Measurements from ENCODE around the gene MYCBPAP.
A peak's percentile ranks its signal among the peaks of the same experiment; 100 is the strongest.

Gene MYCBPAP

DNA sequence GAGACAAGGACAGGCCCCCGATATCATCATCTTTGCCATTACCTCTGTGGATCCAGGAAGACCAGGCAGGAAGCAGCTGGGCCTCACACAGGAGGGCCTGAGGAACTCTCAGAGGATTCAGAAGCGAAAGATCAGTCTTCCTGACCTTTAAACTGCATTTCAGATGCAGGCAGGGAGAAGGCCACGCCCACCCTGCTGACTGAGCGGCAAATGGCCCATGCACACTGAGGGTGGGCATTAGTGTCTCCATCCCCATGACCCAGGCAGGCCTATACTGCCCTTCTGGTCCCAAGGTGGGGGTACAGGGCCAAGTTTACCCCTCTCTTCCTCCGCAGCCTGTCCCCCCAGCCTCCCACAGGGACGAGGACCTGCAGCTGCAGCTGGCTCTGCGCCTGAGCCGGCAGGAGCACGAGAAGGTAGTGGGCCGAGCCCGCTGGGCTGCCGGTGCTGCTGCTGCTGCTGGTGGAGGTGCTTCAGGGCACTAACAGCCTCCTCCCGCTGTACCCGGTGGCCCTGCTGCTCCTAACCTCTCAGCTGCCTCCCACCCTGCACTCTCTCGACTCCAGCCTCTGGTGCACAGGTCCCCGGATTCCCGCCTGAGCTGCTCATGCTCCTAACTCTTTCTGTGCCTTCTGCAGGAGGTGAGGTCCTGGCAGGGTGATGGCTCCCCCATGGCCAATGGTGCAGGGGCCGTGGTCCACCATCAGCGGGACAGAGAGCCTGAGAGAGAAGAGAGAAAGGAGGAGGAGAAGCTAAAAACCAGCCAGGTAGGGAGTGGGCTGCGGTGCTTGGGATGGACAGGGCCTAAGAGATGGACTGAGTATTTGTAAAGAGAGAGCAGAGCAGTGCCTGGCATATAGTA lies 30.5 kb downstream of the MYCBPAP start:
- DNase-seq (ENCODE audit: low spot score), result no peak

DNA sequence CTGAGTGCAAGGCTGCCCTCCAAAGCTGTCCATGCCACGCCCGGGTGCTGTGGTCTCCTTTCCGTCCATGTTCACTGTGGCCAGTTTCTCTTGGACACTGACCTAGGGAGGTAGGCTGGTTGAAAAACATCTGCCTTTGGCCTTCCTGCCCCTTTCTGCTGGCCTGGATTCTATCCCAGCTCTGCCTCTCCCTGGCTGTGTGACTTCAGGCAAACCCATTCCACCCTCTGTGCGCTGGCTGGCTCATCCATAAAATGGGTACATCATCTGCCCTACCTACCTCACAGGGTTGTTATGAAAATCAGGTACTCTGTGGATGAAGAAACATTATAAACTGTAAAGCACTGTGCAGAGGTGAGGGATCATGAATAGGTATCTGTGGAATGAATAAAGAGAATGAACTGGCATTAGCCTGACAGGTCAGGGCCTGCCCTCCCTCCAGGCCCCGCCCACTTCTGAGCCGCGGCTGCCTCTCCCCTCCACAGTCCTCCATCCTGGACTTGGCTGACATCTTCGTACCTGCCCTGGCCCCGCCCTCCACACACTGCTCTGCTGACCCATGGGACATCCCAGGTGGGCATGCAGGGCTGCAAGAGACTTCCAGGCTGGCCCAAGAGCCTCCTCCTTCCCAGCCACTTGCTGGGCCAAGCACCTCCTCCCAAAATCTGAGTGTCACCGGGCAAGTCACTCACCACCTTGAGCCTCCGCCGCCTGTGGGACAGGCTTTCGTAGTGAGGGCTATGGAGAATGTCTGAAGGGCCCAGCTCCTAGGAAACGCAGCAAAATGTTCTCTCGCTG lies 31.7 kb downstream of the MYCBPAP start:
- no peak for DNase-seq (ENCODE audit: low spot score)

DNA sequence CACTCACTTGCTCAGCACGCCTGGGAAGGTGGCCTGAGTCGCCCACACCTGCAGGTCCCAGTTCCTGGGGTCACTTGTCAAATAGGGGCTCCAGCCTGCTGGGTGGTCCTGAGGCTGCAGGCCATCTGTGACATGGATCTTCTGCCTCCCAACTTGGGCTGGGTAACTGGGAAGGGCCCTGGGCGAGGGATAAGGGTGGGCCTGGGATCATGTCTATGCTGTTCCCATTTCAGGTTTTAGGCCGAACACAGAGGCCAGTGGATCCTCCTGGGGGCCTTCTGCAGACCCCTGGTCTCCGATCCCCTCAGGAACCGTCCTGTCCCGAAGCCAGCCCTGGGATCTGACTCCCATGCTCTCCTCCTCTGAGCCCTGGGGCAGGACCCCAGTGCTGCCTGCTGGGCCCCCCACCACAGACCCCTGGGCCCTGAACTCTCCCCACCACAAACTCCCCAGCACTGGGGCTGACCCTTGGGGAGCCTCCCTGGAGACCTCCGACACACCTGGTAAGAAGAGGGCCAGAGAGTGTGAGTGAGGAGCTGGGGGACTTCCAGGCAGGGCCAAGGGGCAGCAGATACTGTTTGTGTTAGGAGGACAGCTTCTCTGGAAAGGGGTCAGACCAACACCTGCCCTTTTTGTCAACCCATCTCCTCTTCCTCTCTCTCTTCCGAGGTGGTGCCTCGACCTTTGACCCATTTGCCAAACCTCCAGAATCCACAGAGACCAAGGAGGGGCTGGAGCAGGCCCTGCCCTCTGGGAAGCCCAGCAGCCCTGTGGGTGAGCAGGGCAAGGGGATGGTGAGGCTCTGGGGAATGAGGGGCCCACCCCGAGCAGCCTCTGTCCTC lies 32.5 kb downstream of the MYCBPAP start:
- DNase-seq (ENCODE audit: low spot score), result no peak

DNA sequence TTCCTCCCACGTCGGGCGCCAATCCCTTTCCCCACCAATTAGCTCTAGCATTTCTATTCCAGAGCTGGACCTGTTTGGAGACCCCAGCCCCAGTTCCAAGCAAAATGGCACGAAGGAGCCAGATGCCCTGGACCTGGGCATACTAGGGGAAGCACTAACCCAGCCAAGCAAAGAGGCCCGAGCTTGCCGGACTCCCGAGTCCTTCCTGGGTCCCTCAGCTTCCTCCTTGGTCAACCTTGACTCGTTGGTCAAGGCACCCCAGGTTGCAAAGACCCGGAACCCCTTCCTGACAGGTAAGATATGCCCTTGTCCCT lies 33.1 kb downstream of the MYCBPAP start:
- DNase-seq (ENCODE audit: low spot score), result no peak

DNA sequence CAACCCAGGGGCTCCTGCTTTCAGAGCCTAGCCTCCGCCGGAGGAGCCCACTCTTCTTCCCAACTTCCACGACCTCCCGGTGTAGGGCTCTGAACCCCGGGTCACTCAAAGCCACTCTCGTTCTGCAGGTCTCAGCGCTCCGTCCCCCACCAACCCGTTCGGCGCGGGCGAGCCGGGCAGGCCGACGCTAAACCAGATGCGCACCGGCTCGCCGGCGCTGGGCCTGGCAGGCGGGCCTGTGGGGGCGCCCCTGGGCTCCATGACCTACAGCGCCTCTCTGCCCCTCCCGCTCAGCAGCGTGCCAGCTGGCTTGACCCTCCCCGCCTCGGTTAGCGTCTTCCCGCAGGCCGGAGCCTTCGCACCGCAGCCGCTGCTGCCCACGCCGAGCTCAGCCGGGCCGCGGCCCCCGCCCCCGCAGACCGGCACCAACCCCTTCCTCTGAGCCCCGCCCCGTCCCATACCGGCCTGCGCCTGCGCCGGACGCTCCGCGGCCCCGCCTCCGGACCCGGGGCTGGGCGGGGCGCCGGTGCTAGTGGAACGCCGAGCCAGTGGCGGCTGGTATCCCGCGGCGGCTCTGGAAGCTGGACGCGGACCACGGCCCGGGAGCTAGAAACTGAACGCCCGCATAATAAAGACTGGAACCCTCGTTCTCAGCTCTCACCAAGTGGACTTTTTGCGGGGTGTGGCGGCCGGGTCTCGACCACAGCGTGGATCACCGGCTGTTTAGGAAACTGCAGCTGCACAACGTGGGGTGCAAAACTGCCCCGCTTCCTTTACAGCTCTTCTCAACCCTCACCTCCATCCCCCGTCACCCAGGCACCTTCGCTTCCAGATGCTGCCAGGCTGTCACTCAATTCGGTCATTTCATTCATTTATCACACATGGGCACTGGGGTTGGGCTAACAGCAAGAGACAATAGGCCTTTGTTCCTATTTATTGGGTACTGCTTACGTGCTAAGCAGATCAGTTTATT lies 33.8 kb downstream of the MYCBPAP start:
- peak; percentile 98 for DNase-seq (ENCODE audit: low spot score)

DNA sequence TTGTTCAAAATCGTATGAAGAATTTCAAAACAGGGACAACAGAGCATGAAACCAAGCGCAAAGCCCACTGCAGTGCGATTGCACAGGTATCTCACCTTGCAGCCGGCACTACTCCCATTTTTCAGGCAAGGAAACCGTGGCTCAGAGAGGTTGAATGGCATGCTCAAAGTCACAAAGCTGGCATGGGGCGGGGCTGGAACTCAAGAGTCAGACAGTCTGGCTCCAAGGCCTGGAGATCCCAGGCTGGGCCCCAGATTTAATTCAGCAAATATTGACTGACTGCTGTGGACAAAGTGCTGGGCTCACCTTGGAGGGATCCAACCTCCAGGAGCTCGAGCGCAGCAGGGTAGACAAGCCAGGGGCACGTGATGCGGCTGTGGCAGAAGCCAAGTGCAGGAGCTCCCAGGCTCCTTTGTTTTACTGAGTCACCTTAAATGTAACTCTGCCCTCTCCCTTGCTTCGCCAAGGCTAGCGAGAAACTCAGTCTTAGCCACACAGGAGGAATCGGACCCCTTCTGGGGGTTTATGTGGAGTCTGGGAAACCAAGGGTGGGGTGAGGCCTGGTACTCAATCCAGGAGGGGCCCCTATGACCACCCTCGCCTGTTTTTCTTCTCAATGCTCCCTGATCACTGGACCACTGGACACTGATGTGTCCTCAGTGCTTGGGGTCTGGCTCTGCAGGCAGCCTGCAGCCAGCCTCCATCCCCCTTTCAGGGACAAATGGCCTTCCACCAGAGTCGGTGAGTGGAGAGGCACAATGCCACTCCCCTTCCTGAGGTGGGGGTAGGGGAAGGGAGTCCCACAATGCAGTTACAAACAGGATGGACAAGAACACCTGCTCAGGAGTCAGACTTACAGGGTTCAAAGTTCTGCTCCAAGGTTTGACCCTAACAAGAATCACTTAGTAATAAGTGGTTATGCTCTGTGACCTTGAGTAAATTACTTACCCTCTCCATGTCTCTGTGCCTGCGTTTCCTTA lies 34.8 kb downstream of the MYCBPAP start:
- no peak for DNase-seq (ENCODE audit: low spot score)

DNA sequence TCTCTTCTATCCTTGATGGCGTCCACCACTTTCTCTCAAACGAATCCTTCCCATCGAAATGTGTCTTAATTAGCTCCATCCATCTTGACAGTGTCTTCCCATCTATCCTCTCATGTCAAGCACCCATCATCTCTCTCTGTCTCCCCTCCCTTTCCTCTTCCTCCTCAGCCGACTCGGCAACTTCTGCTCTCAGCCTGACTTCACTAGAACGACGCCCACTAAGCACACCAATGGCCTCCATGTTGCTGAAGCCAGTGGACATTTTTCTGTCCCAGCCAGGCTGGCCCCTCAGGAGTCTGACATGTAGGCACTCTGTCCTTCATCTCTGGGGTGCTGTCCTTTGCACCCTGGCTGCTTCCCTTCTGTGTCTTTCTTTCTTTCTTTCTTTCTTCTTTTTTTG lies 36.3 kb downstream of the MYCBPAP start:
- no peak for DNase-seq (ENCODE audit: low spot score)

DNA sequence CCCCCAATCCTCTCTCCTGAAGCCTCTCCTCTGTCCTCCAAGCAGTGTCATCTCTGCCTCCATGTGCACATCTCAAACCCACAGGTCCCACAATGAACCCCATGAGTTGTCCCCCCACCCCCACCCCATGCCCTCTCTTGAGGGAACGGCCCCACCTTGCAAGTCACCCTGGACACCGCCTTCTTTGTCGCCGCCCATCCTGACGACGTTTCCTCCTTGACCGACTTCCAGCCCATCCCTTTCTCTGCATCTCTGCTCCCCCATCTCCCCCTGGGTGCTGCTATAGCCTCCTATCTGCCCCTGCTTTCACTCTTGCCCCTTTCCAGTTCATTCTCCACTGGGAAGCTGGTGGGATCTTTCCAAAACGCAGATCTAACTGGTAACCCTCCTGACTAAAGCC lies 37.1 kb downstream of the MYCBPAP start:
- no peak for DNase-seq (ENCODE audit: low spot score)

DNA sequence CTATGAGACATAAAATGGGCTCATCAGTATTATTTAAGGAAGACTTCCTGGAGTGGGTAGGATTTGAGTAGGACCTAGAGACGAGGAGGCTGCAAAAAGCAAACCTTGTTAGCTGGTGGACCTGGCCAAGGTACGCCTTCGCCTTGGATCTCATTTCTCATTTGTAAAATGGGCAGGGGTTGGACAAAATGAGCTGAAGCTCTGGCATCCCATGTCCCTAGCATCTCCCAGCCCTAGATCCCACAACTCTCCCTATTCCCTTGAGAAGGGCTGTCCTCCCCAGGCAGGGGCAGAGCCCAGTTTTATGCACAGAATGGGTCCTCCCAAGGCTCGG lies 38.4 kb downstream of the MYCBPAP start:
- no peak for DNase-seq (ENCODE audit: low spot score)

DNA sequence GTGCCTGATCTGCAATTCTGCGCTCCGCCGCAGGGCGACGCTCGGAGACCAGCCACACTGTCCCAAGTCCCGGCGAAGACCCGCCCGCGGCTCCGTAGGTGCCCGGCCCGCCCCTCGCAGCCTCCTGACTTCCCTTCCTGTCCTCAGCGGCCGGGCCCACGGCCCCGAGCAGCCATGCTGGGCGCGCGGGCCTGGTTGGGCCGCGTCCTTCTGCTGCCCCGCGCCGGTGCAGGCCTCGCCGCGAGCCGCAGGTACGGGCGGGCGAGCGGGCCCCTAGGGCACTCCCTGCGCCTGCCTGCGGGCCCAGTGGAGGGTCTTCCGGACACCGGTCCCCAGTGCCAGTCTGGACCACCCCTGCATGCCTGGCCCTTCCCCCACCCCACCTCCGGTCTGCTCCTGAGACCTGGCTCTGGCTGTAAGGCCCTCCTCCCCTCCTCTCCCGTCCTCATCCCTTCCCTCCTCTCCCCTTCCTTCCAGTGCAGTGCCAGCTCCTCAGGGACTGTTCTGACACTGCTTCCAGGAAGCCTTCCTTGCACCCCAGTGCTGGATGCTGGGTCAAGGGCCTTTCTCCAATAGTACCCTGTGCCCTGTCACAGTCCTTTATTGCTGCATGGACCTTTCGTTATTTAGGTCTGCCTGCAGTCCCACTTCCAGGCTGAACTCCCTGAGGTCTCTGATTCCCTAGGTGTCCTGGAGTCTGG lies 38.9 kb downstream of the MYCBPAP start, which contains the start of gene SPATA20:
TSS of gene SPATA20 (plus strand) at position 140 of the 701 bp plus-strand sequence. CDS start at position 175, 35 bp downstream.
- DNase-seq (ENCODE audit: low spot score), result peak; percentile 90

DNA sequence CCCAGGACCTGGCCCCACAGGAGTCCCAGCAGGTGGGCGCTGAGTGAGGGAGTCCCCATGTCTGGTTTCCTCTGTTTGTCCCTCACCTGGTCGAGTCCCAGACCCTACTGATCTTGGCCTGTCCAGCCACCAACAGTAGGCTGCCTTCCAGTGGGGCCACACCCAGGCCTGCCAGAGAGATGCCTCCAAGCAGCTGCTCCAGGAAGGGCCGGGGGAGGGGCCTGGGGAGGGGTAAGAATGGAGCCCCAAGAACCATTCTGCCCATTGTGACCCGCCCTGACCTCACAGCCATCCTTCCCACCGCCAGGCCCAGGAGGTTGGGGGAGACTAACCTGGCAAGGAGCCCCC lies 39.5 kb downstream of the MYCBPAP start:
- DNase-seq (ENCODE audit: low spot score), result no peak

DNA sequence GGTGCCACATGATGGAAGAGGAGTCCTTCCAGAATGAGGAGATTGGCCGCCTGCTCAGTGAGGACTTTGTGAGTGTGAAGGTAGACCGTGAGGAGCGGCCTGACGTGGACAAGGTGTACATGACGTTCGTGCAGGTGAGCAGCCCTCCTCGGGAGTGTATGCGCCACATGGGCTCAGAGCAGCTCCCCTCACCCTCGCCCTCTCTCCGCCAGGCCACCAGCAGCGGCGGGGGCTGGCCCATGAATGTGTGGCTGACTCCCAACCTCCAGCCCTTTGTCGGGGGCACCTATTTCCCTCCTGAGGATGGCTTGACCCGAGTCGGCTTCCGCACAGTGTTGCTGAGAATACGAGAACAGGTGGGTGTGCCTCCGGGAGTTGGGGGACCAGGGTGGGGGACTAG lies 40.6 kb downstream of the MYCBPAP start:
- no peak for DNase-seq (ENCODE audit: low spot score)

DNA sequence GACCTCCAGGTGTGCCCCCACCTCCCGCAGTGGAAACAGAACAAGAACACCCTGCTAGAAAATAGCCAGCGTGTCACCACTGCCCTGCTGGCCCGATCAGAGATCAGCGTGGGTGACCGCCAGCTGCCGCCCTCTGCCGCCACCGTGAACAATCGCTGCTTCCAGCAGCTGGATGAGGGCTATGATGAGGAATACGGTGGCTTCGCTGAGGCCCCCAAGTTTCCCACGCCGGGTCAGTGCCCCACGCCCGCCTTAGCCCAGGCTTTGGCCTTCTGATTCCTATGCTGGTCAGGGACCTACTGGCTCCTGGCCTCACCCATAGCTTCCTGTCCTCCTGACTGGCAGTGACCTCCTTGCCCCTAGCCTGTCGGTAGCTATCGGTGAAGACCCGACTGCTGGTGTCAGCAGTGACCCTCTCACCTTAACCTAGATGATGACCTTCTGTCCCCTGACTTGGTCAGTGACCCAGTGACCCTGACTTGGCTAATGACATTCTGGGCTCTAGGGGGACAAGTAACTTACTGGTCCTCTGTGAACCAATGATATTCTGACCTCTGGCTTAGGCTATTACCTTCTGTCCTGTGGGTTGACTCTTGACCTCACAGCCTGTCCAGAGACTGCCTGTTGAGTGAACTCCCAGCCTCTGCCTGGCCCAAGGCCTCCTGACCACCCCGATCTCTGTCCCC lies 41.2 kb downstream of the MYCBPAP start:
- DNase-seq (ENCODE audit: low spot score), result no peak

DNA sequence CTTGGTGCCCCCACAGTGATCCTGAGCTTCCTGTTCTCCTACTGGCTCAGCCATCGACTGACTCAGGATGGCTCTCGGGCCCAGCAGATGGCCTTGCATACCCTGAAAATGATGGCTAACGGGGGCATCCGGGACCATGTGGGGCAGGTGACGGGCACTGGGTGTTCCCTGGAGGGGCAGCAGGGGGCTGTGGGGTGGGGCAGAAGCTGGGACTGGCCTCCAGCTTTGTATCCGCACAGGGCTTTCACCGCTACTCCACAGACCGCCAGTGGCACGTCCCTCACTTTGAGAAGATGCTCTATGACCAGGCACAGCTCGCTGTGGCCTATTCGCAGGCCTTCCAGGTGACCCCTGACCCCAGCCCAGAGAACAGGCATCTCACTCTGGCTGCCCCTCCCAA lies 41.7 kb downstream of the MYCBPAP start:
- no peak for DNase-seq (ENCODE audit: low spot score)

DNA sequence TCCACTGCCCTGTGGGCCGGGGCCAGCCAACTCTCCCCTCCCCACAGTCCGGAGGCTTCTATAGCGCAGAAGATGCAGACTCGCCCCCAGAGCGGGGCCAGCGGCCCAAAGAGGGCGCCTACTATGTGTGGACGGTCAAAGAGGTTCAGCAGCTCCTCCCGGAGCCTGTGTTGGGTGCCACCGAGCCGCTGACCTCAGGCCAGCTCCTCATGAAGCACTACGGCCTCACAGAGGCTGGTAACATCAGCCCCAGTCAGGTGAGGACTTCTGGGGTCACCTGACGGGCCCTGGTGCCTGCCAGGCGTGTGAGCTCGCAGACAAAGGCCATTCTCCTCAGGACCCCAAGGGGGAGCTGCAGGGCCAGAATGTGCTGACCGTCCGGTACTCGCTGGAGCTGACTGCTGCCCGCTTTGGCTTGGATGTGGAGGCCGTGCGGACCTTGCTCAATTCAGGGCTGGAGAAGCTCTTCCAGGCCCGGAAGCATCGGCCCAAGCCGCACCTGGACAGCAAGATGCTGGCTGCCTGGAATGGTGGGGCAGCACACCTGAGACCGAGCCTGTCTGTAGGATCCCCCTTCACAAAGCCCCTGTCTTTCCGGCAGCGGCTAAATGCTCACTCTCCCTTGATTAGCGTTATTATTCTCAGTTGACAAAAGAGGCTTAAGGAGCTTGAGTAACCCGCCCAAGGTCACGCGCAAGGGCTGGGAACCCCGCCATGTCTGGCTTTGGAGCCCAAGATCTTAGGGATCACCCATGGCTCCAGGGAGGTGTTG lies 42.6 kb downstream of the MYCBPAP start:
- peak; percentile 87 for DNase-seq (ENCODE audit: low spot score)

DNA sequence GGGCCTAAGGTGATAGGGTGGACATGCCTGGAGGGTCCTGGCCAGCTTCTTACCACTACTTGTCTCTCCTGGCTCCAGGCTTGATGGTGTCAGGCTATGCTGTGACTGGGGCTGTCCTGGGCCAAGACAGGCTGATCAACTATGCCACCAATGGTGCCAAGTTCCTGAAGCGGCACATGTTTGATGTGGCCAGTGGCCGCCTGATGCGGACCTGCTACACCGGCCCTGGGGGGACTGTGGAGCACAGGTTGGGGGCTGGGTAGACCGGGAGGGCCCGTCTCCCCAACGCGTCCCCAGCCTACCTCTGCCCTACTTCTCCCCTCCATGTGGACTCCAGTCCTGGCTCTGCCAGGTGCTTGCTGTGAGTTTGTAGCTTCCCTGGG lies 43.2 kb downstream of the MYCBPAP start:
- DNase-seq (ENCODE audit: low spot score), result no peak

DNA sequence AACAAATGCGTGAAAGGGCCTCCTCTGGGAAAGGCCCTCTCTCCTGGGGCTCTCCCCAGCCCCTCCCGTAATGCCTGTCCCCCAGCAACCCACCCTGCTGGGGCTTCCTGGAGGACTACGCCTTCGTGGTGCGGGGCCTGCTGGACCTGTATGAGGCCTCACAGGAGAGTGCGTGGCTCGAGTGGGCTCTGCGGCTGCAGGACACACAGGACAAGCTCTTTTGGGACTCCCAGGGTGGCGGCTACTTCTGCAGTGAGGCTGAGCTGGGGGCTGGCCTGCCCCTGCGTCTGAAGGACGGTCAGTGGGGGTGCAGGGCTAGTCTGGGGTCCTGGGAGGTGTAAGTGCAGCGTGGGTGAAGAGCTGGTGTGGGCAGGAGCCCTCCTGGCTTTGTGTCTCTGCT lies 43.6 kb downstream of the MYCBPAP start:
- no peak for DNase-seq (ENCODE audit: low spot score)

DNA sequence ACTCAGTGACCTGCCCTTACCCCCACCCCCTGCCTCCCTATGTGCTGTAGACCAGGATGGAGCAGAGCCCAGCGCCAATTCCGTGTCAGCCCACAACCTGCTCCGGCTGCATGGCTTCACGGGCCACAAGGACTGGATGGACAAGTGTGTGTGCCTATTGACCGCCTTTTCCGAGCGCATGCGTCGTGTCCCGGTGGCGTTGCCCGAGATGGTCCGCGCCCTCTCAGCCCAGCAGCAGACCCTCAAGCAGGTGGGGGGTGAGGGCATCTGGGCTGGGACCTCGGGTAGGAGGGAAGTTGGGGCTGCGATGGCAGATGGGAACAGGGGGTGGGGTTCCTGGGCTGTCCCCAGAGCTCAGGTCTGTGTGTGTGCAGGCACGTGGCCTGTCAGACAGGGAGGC lies 46.0 kb downstream of the MYCBPAP start:
- DNase-seq (ENCODE audit: low spot score), result no peak
